NB4 (cell line): Measurements from ENCODE around the gene SLC22A5.

Experiments used
- MYC ChIP-seq: IDR thresholded peaks from 2 replicates; pipeline ENCODE4 v1.6.1; 2011; ENCODE audit warnings: low read depth, low read length
- POLR2A ChIP-seq: IDR thresholded peaks from 2 replicates; pipeline ENCODE4 v1.6.1; 2011; ENCODE audit warnings: mild to moderate bottlenecking; ENCODE audit not compliant: insufficient read length; ENCODE audit errors: extremely low read depth
- TF ChIP-seq, protein P1 (sequence below): IDR thresholded peaks from one replicate; pipeline ENCODE4 v1.5.1; 2012; ENCODE audit warnings: low read depth, low read length
- TF ChIP-seq, protein P2 (sequence below): IDR thresholded peaks from 2 replicates; pipeline ENCODE4 v1.6.1; 2011; ENCODE audit warnings: low read depth, low read length

DNA sequence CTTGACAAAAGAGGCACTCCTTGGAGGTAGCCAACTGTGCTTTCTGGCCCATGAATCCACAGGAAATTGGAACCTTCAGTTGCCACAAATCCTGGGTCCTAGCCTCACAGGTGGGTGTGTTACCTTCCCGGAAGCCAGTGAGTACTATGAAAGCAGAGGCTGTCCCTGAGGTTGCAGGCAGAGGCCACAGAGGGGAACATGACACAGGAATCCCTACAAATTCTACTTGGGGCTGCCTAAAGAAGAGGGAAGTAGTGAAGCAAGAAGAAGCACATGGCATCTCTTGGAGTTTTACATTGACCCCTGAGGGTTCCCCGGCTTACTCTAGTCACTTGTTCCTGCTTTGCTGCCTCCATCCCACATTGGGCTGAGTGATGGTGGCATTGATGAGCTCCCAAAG is 2.6 kb downstream of the SLC22A5 start:
- TF ChIP-seq, protein P1, sequence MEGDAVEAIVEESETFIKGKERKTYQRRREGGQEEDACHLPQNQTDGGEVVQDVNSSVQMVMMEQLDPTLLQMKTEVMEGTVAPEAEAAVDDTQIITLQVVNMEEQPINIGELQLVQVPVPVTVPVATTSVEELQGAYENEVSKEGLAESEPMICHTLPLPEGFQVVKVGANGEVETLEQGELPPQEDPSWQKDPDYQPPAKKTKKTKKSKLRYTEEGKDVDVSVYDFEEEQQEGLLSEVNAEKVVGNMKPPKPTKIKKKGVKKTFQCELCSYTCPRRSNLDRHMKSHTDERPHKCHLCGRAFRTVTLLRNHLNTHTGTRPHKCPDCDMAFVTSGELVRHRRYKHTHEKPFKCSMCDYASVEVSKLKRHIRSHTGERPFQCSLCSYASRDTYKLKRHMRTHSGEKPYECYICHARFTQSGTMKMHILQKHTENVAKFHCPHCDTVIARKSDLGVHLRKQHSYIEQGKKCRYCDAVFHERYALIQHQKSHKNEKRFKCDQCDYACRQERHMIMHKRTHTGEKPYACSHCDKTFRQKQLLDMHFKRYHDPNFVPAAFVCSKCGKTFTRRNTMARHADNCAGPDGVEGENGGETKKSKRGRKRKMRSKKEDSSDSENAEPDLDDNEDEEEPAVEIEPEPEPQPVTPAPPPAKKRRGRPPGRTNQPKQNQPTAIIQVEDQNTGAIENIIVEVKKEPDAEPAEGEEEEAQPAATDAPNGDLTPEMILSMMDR = no peak
- TF ChIP-seq POLR2A (no peak), MYC (peak; percentile 49; the same call in 1 of the 2 replicates)
- TF ChIP-seq, protein P2, sequence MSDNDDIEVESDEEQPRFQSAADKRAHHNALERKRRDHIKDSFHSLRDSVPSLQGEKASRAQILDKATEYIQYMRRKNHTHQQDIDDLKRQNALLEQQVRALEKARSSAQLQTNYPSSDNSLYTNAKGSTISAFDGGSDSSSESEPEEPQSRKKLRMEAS = peak; percentile 81
